PC-3 (cell line): Measurements from ENCODE around the gene ROCK2. TPM values are rescaled to one million over a fixed set of nuclear protein-coding genes. Genes with fewer than 3 reads are reported as not detected.
"Not testable (repeated sequence)": the region's sequence is repeated elsewhere in the genome, so short reads cannot be mapped to it uniquely, and the experiment has no call there.

ENCODE experiments used
- ATAC-seq: fragments of 200-7000 bp; cut with Tn5 transposase; 2 replicates; pipeline ENCODE4 v1.9.1; 2020; ENCODE audit warnings: mild to moderate bottlenecking, moderate library complexity
- BruUV-seq: library from RNA; stranded (reverse); fragments of 400-500 nt; replicated peaks from 2 replicates; lab custom pipeline; 2021; lab: Mats Ljungman, UMichigan
- CTCF ChIA-PET: fragments of 300-600 bp; sonication (Branson Sonifier 250); formaldehyde crosslinking; loops from one replicate; lab custom pipeline; 2022; ENCODE audit warnings: antibody characterized with exemption; lab: Charles Lee
- POLR2A ChIA-PET: fragments of 300-600 bp; sonication (Branson Sonifier 250); formaldehyde crosslinking; loops from one replicate; lab custom pipeline; 2022; ENCODE audit warnings: antibody characterized with exemption; ENCODE audit not compliant: unreplicated experiment; lab: Charles Lee
- DNase-seq: peaks from one replicate; pipeline ENCODE4 v3.0.0-alpha.2; 2015
- H2AFZ ChIP-seq: fragments of 300-600 bp; sonication (generic); 2 replicates; pipeline ENCODE4 v1.6.0; 2016; ENCODE audit warnings: antibody characterized with exemption, low read length
- H3F3A ChIP-seq: fragments of 300-600 bp; sonication (generic); one replicate; pipeline ENCODE4 v1.6.0; 2017; ENCODE audit warnings: antibody characterized with exemption, low read length, control low read depth, mild to moderate bottlenecking; ENCODE audit not compliant: unreplicated experiment
- H3K27ac ChIP-seq: fragments of 300-600 bp; sonication (generic); 2 replicates; pipeline ENCODE4 v1.5.1; 2016; ENCODE audit warnings: mild to moderate bottlenecking, low read length
- H3K27me3 ChIP-seq: fragments of 300-600 bp; sonication (generic); 2 replicates; pipeline ENCODE4 v1.6.1; 2016; ENCODE audit warnings: low read length, mixed read lengths
- H3K36me3 ChIP-seq: fragments of 300-600 bp; sonication (generic); 2 replicates; pipeline ENCODE4 v1.6.1; 2016; ENCODE audit warnings: low read depth, mixed run types, low read length, mixed read lengths
- H3K4me1 ChIP-seq: fragments of 300-600 bp; sonication (generic); 2 replicates; pipeline ENCODE4 v1.5.1; 2016; ENCODE audit warnings: low read length; ENCODE audit not compliant: insufficient read depth
- H3K4me2 ChIP-seq: fragments of 300-600 bp; sonication (generic); 2 replicates; pipeline ENCODE4 v1.6.0; 2016; ENCODE audit warnings: low read length
- H3K4me3 ChIP-seq: fragments of 300-600 bp; sonication (generic); 2 replicates; pipeline ENCODE4 v1.5.1; 2016; ENCODE audit warnings: mild to moderate bottlenecking, low read length, mixed read lengths
- H3K79me2 ChIP-seq: fragments of 300-600 bp; sonication (generic); 2 replicates; pipeline ENCODE4 v1.6.1; 2017; ENCODE audit warnings: low read length, mixed read lengths
- H3K9ac ChIP-seq: fragments of 300-600 bp; sonication (generic); 2 replicates; pipeline ENCODE4 v1.6.0; 2016; ENCODE audit warnings: mild to moderate bottlenecking, low read length
- H3K9me2 ChIP-seq: fragments of 300-600 bp; sonication (generic); replicated peaks from 2 replicates; pipeline ENCODE4 v1.6.1; 2016; ENCODE audit warnings: mixed run types, low read length, mixed read lengths
- H3K9me3 ChIP-seq: fragments of 300-600 bp; sonication (generic); 2 replicates; pipeline ENCODE4 v1.6.1; 2016; ENCODE audit warnings: low read length, mixed read lengths
- H4K20me1 ChIP-seq: fragments of 300-600 bp; sonication (generic); 2 replicates; pipeline ENCODE4 v1.6.1; 2016; ENCODE audit warnings: low read length, mixed read lengths
- EZH2 ChIP-seq: fragments of 300-600 bp; sonication (generic); IDR thresholded peaks from one replicate; pipeline ENCODE4 v1.6.1; 2017; ENCODE audit warnings: antibody characterized with exemption, mild to moderate bottlenecking, low read length; ENCODE audit not compliant: unreplicated experiment
- EZH2phosphoT487 ChIP-seq: fragments of 300-600 bp; sonication (generic); IDR thresholded peaks from 2 replicates; pipeline ENCODE4 v1.6.1; 2018; ENCODE audit warnings: mild to moderate bottlenecking, antibody characterized with exemption, low read length, borderline replicate concordance
- intact Hi-C: fragments of 100-400 bp; cut with micrococcal nuclease; formaldehyde crosslinking; loops from 2 replicates; pipeline ENCODE4 v1.9.0; 2023
- total RNA-seq: library from RNA; depleted of rRNA; stranded (reverse); fragments of >200 nt; gene quantifications from 2 replicates; pipeline ENCODE4 v1.2.3, GENCODE V29; 2014
- TF ChIP-seq, protein P1 (sequence below): fragments of 300-600 bp; sonication (generic); conservative IDR thresholded peaks from 2 replicates; pipeline ENCODE4 v1.5.1; 2017; ENCODE audit warnings: antibody characterized with exemption, low read depth, mild to moderate bottlenecking, low read length

Gene ROCK2
- total RNA-seq, 1 experiment from 2014 or later, result 35.3 TPM

DNA sequence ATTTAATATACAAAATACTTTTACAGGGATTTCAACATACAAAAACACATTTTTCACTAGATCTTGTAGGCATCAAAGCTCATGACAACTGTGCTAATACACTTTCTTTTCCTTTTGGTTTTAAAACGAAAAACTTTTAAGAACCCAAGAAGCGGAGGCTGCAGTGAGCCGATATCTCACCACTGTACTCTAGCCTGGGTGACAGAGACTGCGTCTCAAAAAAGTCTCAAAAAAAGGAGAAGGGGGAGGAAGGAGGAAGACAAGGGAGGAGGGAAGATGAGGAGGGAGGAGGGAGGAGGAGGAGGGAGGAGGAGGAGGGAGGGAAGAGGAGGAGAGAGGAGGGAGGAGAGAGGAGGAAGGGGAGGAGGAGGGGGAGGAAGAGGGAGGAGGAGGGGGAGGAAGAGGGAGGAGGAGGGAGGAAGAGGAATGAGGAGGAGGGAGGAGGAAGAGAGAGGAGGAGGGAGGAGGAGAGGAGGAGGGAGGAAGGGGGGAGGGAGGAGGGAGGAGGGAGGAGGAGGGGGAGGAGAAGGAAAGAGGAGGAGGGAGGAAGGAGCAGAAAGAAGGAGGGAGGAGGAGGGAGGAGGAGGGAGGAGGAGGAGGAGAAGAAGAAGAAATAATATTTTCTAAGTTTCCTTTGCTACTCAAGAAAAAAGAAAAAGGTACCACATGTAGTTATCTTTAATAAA lies 13.8 kb downstream of the ROCK2 start:
- TF ChIP-seq EZH2phosphoT487 (no peak), EZH2 (no peak)
- TF ChIP-seq, protein P1, sequence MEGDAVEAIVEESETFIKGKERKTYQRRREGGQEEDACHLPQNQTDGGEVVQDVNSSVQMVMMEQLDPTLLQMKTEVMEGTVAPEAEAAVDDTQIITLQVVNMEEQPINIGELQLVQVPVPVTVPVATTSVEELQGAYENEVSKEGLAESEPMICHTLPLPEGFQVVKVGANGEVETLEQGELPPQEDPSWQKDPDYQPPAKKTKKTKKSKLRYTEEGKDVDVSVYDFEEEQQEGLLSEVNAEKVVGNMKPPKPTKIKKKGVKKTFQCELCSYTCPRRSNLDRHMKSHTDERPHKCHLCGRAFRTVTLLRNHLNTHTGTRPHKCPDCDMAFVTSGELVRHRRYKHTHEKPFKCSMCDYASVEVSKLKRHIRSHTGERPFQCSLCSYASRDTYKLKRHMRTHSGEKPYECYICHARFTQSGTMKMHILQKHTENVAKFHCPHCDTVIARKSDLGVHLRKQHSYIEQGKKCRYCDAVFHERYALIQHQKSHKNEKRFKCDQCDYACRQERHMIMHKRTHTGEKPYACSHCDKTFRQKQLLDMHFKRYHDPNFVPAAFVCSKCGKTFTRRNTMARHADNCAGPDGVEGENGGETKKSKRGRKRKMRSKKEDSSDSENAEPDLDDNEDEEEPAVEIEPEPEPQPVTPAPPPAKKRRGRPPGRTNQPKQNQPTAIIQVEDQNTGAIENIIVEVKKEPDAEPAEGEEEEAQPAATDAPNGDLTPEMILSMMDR, result no peak
- no peaks in the 10 kb centered on the region for H3K36me3 ChIP-seq
- no peaks in the 10 kb centered on the region for H3K9me2 ChIP-seq
- H3K4me1 ChIP-seq, result peaks cover 22% of the 10 kb centered on the region
- intact Hi-C loops, result loop anchor here (5.0 kb wide), 1 partner anchor 33 kb away; no protein-coding TSS in a partner anchor
- no peak overlapping the region for H2AFZ ChIP-seq
- no peak overlapping the region for H3K9ac ChIP-seq
- H3K27ac ChIP-seq, result no peak overlapping the region
- H3K4me3 ChIP-seq, result no peak overlapping the region
- no peak for DNase-seq
- H3K4me2 ChIP-seq, result peak overlapping the region; percentile 32; the same call in 1 of the 2 replicates
- BruUV-seq, result no TSS peak
- POLR2A ChIA-PET, result no interaction called here
- no peaks in the 10 kb centered on the region for H3K9me3 ChIP-seq
- H3K27me3 ChIP-seq, result no peaks in the 10 kb centered on the region
- H3K79me2 ChIP-seq, result peaks cover 91% of the 10 kb centered on the region
- peaks cover 5% of the 10 kb centered on the region for H3F3A ChIP-seq
- ATAC-seq, result no peak
- peaks cover 75% of the 10 kb centered on the region for H4K20me1 ChIP-seq
- CTCF ChIA-PET, result no interaction called here

DNA sequence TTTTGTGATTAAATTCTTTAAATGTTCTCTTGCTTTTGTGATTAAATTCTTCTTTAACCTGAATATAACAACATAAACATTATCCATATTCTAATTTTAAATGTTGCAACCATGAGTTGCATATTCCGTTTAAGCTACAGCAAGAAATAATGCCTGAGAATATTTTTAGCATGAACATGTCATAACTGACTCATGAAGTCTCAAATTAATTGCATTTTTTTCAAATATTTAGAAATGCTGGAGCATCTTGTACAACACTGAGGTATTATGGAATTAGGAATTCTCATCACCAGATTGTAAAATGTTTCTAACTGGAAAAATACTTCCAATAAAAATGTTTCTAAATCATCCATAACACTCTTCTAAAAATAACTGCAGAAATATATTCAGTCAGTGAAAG lies 14.7 kb downstream of the ROCK2 start:
- H3K4me2 ChIP-seq, result peak overlapping the region; percentile 32

DNA sequence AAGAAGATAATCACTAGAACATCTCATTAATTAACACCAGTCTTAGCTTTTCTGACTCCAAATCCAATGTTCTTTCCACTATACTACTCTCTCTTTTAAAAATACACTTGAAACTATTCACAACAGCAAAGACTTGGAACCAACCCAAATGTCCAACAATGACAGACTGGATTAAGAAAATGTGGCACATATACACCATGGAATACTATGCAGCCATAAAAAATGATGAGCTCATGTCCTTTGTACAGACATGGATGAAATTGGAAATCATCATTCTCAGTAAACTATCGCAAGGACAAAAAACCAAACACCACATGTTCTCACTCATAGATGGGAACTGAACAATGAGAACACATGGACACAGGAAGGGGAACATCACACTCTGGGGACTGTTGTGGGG lies 15.9 kb downstream of the ROCK2 start:
- H4K20me1 ChIP-seq, result peaks cover 76% of the 10 kb centered on the region
- CTCF ChIA-PET, H3K4me3 ChIP-seq, ATAC-seq, DNase-seq, H3K36me3 ChIP-seq, H3K9ac ChIP-seq, BruUV-seq, H2AFZ ChIP-seq, H3K27me3 ChIP-seq, H3K4me2 ChIP-seq, intact Hi-C loops, H3K9me2 ChIP-seq, H3K9me3 ChIP-seq, H3K27ac ChIP-seq, H3F3A ChIP-seq, POLR2A ChIA-PET: not testable (repeated sequence)
- H3K4me1 ChIP-seq, result peaks cover 12% of the 10 kb centered on the region
- peaks cover 91% of the 10 kb centered on the region for H3K79me2 ChIP-seq

More for the DNA sequence above, 14.7 kb downstream of the ROCK2 start:
- Histone ChIP-seq H3K9ac (no peak overlapping the region), H4K20me1 (peaks cover 75% of the 10 kb centered on the region), H3K4me3 (no peak overlapping the region), H3K36me3 (no peaks in the 10 kb centered on the region), H3K79me2 (peaks cover 91% of the 10 kb centered on the region), H3K27me3 (no peaks in the 10 kb centered on the region), H3K9me2 (no peaks in the 10 kb centered on the region), H2AFZ (no peak overlapping the region), H3K9me3 (no peaks in the 10 kb centered on the region), H3K4me1 (peaks cover 17% of the 10 kb centered on the region), H3F3A (peaks cover 5% of the 10 kb centered on the region), H3K27ac (no peak overlapping the region)
- ATAC-seq (peak; percentile 66), DNase-seq (peak; percentile 55)
- ChIA-PET CTCF (no interaction called here), POLR2A (interaction anchor here (0.5 kb wide), 1 partner anchor 92 kb away, joined by 7 read pairs; no protein-coding TSS in a partner anchor)
- intact Hi-C loops, result loop anchor here (5.0 kb wide), 1 partner anchor 32 kb away; no protein-coding TSS in a partner anchor
- no TSS peak for BruUV-seq
- TF ChIP-seq EZH2phosphoT487 (no peak), EZH2 (no peak)
- TF ChIP-seq, protein P1, result no peak
